Osteoblast (primary cell): ENCODE measurements around the gene RNF6. TPM values are rescaled to one million over a fixed set of nuclear protein-coding genes. Genes with fewer than 3 reads are reported as not detected.

Experiments
- DNase-seq: peaks from one replicate; pipeline ENCODE4 v3.0.0; 2011; ENCODE audit warnings: low spot score, mixed read lengths; ENCODE audit not compliant: insufficient read length; ENCODE audit errors: missing footprints
- H2AFZ ChIP-seq: 2 replicates; pipeline ENCODE4 v1.6.0; 2011; ENCODE audit warnings: mild to moderate bottlenecking, low read length
- H3K27ac ChIP-seq: 2 replicates; pipeline ENCODE4 v1.5.1; 2011; ENCODE audit warnings: mild to moderate bottlenecking, low read depth, low read length, moderate library complexity
- H3K27me3 ChIP-seq: 2 replicates; pipeline ENCODE4 v1.6.0; 2012; ENCODE audit warnings: mild to moderate bottlenecking, control low read depth, inconsistent platforms, low read length, moderate library complexity; ENCODE audit not compliant: insufficient read depth
- H3K36me3 ChIP-seq: 2 replicates; pipeline ENCODE4 v1.5.1; 2011; ENCODE audit warnings: mild to moderate bottlenecking, low read length, control low read depth, moderate library complexity; ENCODE audit not compliant: insufficient read depth
- H3K4me1 ChIP-seq: 2 replicates; pipeline ENCODE4 v1.5.1; 2011; ENCODE audit warnings: mild to moderate bottlenecking, low read length, control low read depth, moderate library complexity; ENCODE audit not compliant: insufficient read depth
- H3K4me2 ChIP-seq: 2 replicates; pipeline ENCODE4 v1.6.0; 2011; ENCODE audit warnings: mild to moderate bottlenecking, low read length; ENCODE audit not compliant: insufficient read depth
- H3K4me3 ChIP-seq: fragments of 200-600 bp; sonication (generic); 3 replicates; pipeline ENCODE4 v1.5.1; 2012; ENCODE audit warnings: mild to moderate bottlenecking, low read length, inconsistent platforms; ENCODE audit not compliant: insufficient read depth
- H3K79me2 ChIP-seq: 2 replicates; pipeline ENCODE4 v1.6.0; 2012; ENCODE audit warnings: mild to moderate bottlenecking, low read length, control low read depth, inconsistent platforms; ENCODE audit not compliant: insufficient read depth
- H3K9me3 ChIP-seq: 2 replicates; pipeline ENCODE4 v1.5.1; 2011; ENCODE audit warnings: low read depth, low read length, control low read depth
- H4K20me1 ChIP-seq: 2 replicates; pipeline ENCODE4 v1.6.0; 2012; ENCODE audit warnings: mild to moderate bottlenecking, low read length, control low read depth; ENCODE audit not compliant: insufficient read depth
- total RNA-seq: library from RNA; depleted of rRNA; stranded (reverse); fragments of >200 nt; gene quantifications from 2 replicates; pipeline ENCODE4 v1.2.3, GENCODE V29; 2012
- TF ChIP-seq, protein P1 (sequence below): IDR thresholded peaks from 2 replicates; pipeline ENCODE4 v1.5.1; 2011; ENCODE audit warnings: mild to moderate bottlenecking, low read depth, low read length, moderate library complexity; ENCODE audit errors: extremely low read depth

RNF6 gene
- total RNA-seq, 1 donor: 52.5 TPM

DNA sequence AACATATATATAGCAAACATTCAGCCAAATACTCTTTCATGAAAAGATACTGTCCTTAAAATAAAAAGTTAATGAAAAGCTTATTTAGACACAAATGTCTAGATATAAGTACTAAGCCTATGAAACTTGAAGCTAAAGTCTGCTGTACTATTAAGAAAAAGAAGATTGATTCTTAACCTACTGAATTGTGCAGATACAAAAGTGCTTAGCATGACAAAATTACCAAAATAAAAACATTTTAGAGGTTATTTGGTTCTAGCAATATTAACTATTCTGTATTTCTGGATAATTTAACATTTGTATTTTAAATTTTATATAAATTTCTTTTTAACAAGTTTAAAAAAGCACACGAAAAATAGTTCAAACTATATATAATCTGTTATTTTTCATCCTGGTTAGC is 8.8 kb downstream of the RNF6 start:
- Histone ChIP-seq H3K9me3 (no peaks in the 10 kb centered on the region), H3K4me1 (no peaks in the 10 kb centered on the region), H3K27ac (no peak overlapping the region), H3K36me3 (peaks cover 58% of the 10 kb centered on the region), H3K27me3 (no peaks in the 10 kb centered on the region), H3K79me2 (peaks cover 3% of the 10 kb centered on the region), H4K20me1 (no peaks in the 10 kb centered on the region), H3K4me2 (no peak overlapping the region), H2AFZ (no peak overlapping the region), H3K4me3 (no peak overlapping the region)
- no peak for DNase-seq
- TF ChIP-seq, protein P1, sequence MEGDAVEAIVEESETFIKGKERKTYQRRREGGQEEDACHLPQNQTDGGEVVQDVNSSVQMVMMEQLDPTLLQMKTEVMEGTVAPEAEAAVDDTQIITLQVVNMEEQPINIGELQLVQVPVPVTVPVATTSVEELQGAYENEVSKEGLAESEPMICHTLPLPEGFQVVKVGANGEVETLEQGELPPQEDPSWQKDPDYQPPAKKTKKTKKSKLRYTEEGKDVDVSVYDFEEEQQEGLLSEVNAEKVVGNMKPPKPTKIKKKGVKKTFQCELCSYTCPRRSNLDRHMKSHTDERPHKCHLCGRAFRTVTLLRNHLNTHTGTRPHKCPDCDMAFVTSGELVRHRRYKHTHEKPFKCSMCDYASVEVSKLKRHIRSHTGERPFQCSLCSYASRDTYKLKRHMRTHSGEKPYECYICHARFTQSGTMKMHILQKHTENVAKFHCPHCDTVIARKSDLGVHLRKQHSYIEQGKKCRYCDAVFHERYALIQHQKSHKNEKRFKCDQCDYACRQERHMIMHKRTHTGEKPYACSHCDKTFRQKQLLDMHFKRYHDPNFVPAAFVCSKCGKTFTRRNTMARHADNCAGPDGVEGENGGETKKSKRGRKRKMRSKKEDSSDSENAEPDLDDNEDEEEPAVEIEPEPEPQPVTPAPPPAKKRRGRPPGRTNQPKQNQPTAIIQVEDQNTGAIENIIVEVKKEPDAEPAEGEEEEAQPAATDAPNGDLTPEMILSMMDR: no peak

- no peak for DNase-seq
- Histone ChIP-seq H4K20me1 (no peaks in the 10 kb centered on the region), H3K4me3 (no peak overlapping the region), H3K9me3 (no peaks in the 10 kb centered on the region), H3K4me2 (no peak overlapping the region), H2AFZ (no peak overlapping the region), H3K36me3 (peaks cover 21% of the 10 kb centered on the region), H3K4me1 (no peaks in the 10 kb centered on the region), H3K27me3 (no peaks in the 10 kb centered on the region), H3K79me2 (no peaks in the 10 kb centered on the region), H3K27ac (no peak overlapping the region)
- TF ChIP-seq, protein P1: no peak
Measured at GRCh38 chr13:26208287-26208686, 13.8 kb downstream of the RNF6 start.

DNA sequence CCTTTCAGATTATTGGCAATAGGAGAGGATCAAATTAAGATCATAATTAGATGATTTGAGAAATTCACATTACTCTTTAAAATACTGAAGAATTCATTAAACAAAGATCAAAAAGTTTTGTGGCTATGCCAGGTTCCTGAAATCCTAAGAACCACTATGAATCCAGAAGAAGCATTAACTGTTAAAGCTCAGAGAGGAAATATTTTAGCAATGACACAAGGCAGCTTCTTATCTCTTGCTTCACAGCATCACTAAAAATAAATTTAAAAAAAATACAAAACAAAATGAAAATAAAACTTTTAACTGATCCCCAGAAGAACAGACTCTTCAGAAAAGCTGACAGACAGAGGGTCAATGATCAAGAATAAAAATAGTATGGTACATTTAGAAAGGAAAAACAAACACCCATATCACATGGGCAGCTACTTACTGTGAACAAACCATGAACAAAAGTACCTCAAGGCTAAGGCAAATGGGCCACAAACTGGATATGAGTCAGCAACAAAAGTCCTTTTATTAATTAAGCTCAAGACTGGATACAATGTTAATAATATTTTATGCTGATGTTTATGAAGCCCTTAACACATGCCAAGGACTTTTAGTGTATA is 19.6 kb downstream of the RNF6 start:
- Histone ChIP-seq H3K4me1 (peaks cover 28% of the 10 kb centered on the region), H2AFZ (no peak overlapping the region), H4K20me1 (no peaks in the 10 kb centered on the region), H3K79me2 (no peaks in the 10 kb centered on the region), H3K36me3 (no peaks in the 10 kb centered on the region), H3K27ac (peak overlapping the region; percentile 67), H3K4me3 (no peak overlapping the region), H3K27me3 (no peaks in the 10 kb centered on the region), H3K4me2 (peak overlapping the region; percentile 55), H3K9me3 (no peaks in the 10 kb centered on the region)
- DNase-seq: no peak
- TF ChIP-seq, protein P1: no peak

GRCh38 chr13:26200811-26201210 is 21.3 kb downstream of the RNF6 start:
- Histone ChIP-seq H3K4me1 (peaks cover 28% of the 10 kb centered on the region), H3K36me3 (no peaks in the 10 kb centered on the region), H3K27me3 (no peaks in the 10 kb centered on the region), H3K79me2 (no peaks in the 10 kb centered on the region), H2AFZ (no peak overlapping the region), H4K20me1 (no peaks in the 10 kb centered on the region), H3K4me2 (no peak overlapping the region), H3K4me3 (no peak overlapping the region), H3K27ac (no peak overlapping the region), H3K9me3 (no peaks in the 10 kb centered on the region)
- DNase-seq: no peak
- TF ChIP-seq, protein P1: no peak
